K562 (cell line): ENCODE data around the gene ZNF804A. TPM values are rescaled to one million over a fixed set of nuclear protein-coding genes. Genes with fewer than 3 reads are reported as not detected.

Source experiments
- ATAC-seq: fragments of 200-7000 bp; cut with Tn5 transposase; 3 replicates; pipeline ENCODE4 v1.9.1; 2020; ENCODE audit warnings: moderate library complexity
- BruUV-seq: library from RNA; stranded (reverse); fragments of 400-500 nt; replicated peaks from 2 replicates; lab custom pipeline; 2021; lab: Mats Ljungman, UMichigan
- CTCF ChIA-PET: fragments of 300-600 bp; formaldehyde crosslinking; extraction: SDS; loops from one replicate; lab custom pipeline; 2021; ENCODE audit warnings: low intra/inter-chr PET ratio; lab: Yijun Ruan, JAX
- POLR2A ChIA-PET: fragments of 300-600, 350-650 bp; sonication (Branson Sonifier 250); formaldehyde crosslinking; extraction: SDS; loops from one replicate; lab custom pipeline; 2021; ENCODE audit warnings: antibody characterized with exemption, inconsistent platforms; lab: Yijun Ruan, JAX
- DNase-seq, 4 experiments: peaks; one replicate each; pipeline versions ENCODE4 v3.0.0 to v3.0.0-alpha.2; 2011 to 2018; ENCODE audit warnings: low spot score in 3 of 4, mixed read lengths in 3 of 4; ENCODE audit errors: extremely low read depth in 1 of 4
- FAIRE-seq: peaks from 2 replicates; lab custom pipeline; 2011; peaks lifted over from hg19 to GRCh38; lab: Jason Lieb, UNC
- H2AFZ ChIP-seq: 2 replicates; pipeline ENCODE4 v1.6.0; 2011; ENCODE audit warnings: low read depth, low read length, control low read depth, inconsistent platforms
- H3K27ac ChIP-seq: fragments of 200-600 bp; 3 replicates; pipeline ENCODE4 v1.8.0; 2011; ENCODE audit warnings: low read depth, mild to moderate bottlenecking, control low read depth, inconsistent platforms, low read length, moderate library complexity, mixed read lengths; ENCODE audit errors: extremely low read depth
- H3K27me3 ChIP-seq, 2 experiments: fragments of 300-600 bp in 1 of 2; 2 replicates in 1 of 2; 3 replicates in 1 of 2; pipeline versions ENCODE4 v1.6.0 to v1.8.0; 2011; ENCODE audit warnings: inconsistent platforms in 2 of 2, low read length in 2 of 2, mild to moderate bottlenecking in 1 of 2, mixed read lengths in 1 of 2, moderate library complexity in 1 of 2; ENCODE audit not compliant: control insufficient read depth in 2 of 2, insufficient read depth in 2 of 2
- H3K36me3 ChIP-seq: fragments of 300-600 bp; 3 replicates; pipeline ENCODE4 v1.8.0; 2011; ENCODE audit warnings: mild to moderate bottlenecking, low read length, inconsistent platforms; ENCODE audit not compliant: control insufficient read depth, insufficient read depth
- H3K4me1 ChIP-seq, 2 experiments: fragments of 200-600 bp in 1 of 2; replicated peaks in 1 of 2; 2 replicates in 1 of 2; 3 replicates in 1 of 2; pipeline versions ENCODE4 v1.5.1 to v1.8.0; 2011; ENCODE audit warnings: inconsistent platforms in 2 of 2, low read length in 2 of 2, mild to moderate bottlenecking in 1 of 2, mixed read lengths in 1 of 2, moderate library complexity in 1 of 2; ENCODE audit not compliant: control insufficient read depth in 2 of 2, insufficient read depth in 2 of 2
- H3K4me2 ChIP-seq: 2 replicates; pipeline ENCODE4 v1.6.1; 2011; ENCODE audit warnings: low read length, control low read depth, inconsistent platforms, mixed read lengths; ENCODE audit not compliant: insufficient read depth
- H3K4me3 ChIP-seq: fragments of 200-600 bp; sonication (generic), shearing (Covaris generic); 2 replicates; pipeline ENCODE4 v1.5.1; 2016; ENCODE audit warnings: control low read depth, inconsistent platforms
- H3K79me2 ChIP-seq: fragments of 200-600 bp; 3 replicates; pipeline ENCODE4 v1.8.0; 2011; ENCODE audit warnings: low read length, inconsistent platforms; ENCODE audit not compliant: control insufficient read depth, insufficient read depth
- H3K9ac ChIP-seq, 2 experiments: 2 replicates each; pipeline versions ENCODE4 v1.6.0 to v1.6.1; 2011; ENCODE audit warnings: low read depth in 2 of 2, low read length in 2 of 2, control low read depth in 1 of 2, inconsistent platforms in 1 of 2, mild to moderate bottlenecking in 1 of 2, mixed read lengths in 1 of 2; ENCODE audit not compliant: insufficient read depth in 1 of 2
- H3K9me1 ChIP-seq: one replicate; pipeline ENCODE4 v1.6.0; 2011; ENCODE audit warnings: inconsistent platforms, mild to moderate bottlenecking, low read length, moderate library complexity; ENCODE audit not compliant: control insufficient read depth, insufficient read depth
- H3K9me3 ChIP-seq: replicated peaks from 2 replicates; pipeline ENCODE4 v1.5.1; 2011; ENCODE audit warnings: low read depth, low read length, inconsistent platforms; ENCODE audit not compliant: control insufficient read depth, insufficient read depth
- H4K20me1 ChIP-seq: replicated peaks from 2 replicates; pipeline ENCODE4 v1.6.1; 2011; ENCODE audit warnings: low read length, inconsistent platforms, mixed read lengths; ENCODE audit not compliant: control insufficient read depth, insufficient read depth
- BCOR ChIP-seq: fragments of 450-650 bp; IDR thresholded peaks from 2 replicates; pipeline ENCODE4 v1.6.1; 2016
- CTBP1 ChIP-seq: fragments of 450-650 bp; IDR thresholded peaks from 2 replicates; pipeline ENCODE4 v1.6.1; 2016; ENCODE audit warnings: borderline replicate concordance
- GTF2E2 ChIP-seq: fragments of 200-800 bp; sonication (Bioruptor generic); IDR thresholded peaks from 2 replicates; pipeline ENCODE4 v1.6.1; 2016; ENCODE audit warnings: missing genetic modification characterization, missing compliant biosample characterization
- LARP7 ChIP-seq: fragments of 450-650 bp; IDR thresholded peaks from 2 replicates; pipeline ENCODE4 v1.6.1; 2016
- MCM2 ChIP-seq: fragments of 450-650 bp; IDR thresholded peaks from 2 replicates; pipeline ENCODE4 v1.6.1; 2017; ENCODE audit warnings: low read depth, mild to moderate bottlenecking
- MCM5 ChIP-seq: fragments of 450-650 bp; IDR thresholded peaks from 2 replicates; pipeline ENCODE4 v1.6.1; 2016; ENCODE audit warnings: low read depth
- NFIC ChIP-seq: fragments of 450-650 bp; IDR thresholded peaks from 2 replicates; pipeline ENCODE4 v1.6.1; 2017; ENCODE audit warnings: mild to moderate bottlenecking, inconsistent platforms
- PHB ChIP-seq: fragments of 250-450 bp; sonication (Bioruptor Pico); IDR thresholded peaks from 2 replicates; pipeline ENCODE4 v1.5.0; 2021
- SAP30 ChIP-seq: fragments of 200-600 bp; sonication (generic); IDR thresholded peaks from 2 replicates; pipeline ENCODE4 v1.6.1; 2012; ENCODE audit warnings: borderline replicate concordance, low read depth, mild to moderate bottlenecking, moderate library complexity, low read length, control low read depth, inconsistent platforms; ENCODE audit not compliant: insufficient read depth, poor library complexity, severe bottlenecking
- SMC3 ChIP-seq: conservative IDR thresholded peaks from 2 replicates; pipeline ENCODE4 v1.6.1; 2011; ENCODE audit warnings: low read depth, low read length, improper control_type of control experiment; ENCODE audit not compliant: insufficient read depth
- TCF7 ChIP-seq: sonication (generic); IDR thresholded peaks from 2 replicates; pipeline ENCODE4 v1.6.1; 2016; ENCODE audit warnings: antibody characterized with exemption, borderline replicate concordance
- UBTF ChIP-seq, 2 experiments: IDR thresholded peaks; 2 replicates each; pipeline ENCODE4 v1.6.1; 2012; ENCODE audit warnings: improper control_type of control experiment in 2 of 2, low read depth in 2 of 2, low read length in 2 of 2, borderline replicate concordance in 1 of 2
- ZBTB26 ChIP-seq: fragments of 450-650 bp; formaldehyde crosslinking; IDR thresholded peaks from 2 replicates; pipeline ENCODE4 v1.4.0; 2022; ENCODE audit warnings: missing genetic modification characterization
- ZNF174 ChIP-seq: fragments of 250-450 bp; sonication (Bioruptor Pico); IDR thresholded peaks from 2 replicates; pipeline ENCODE4 v1.4.0; 2020; ENCODE audit warnings: mild to moderate bottlenecking
- WGBS: fragments of 100-300 bp; shearing (Covaris generic); methylation state at CpG from one replicate; pipeline ENCODE4 v1.1.6; 2016; ENCODE audit warnings: low coverage, mixed read lengths; ENCODE audit not compliant: insufficient coverage; ENCODE audit errors: missing lambda C conversion rate; 5-methylcytosine and 5-hydroxymethylcytosine counted together
- in situ Hi-C: fragments of 300-500 bp; cut with MboI; formaldehyde crosslinking; loops from 4 replicates; pipeline ENCODE4 v1.15.0; 2018; ENCODE audit warnings: inconsistent platforms, mixed read lengths
- intact Hi-C: fragments of 100-400 bp; cut with micrococcal nuclease; formaldehyde crosslinking; loops from 2 replicates; pipeline ENCODE4 v1.14.2; 2022
- polyA plus RNA-seq, 8 experiments: library from polyadenylated mRNA; depleted of rRNA in 4 of 8; stranded (reverse) in 5 of 8; unstranded in 3 of 8; fragments of >200 nt; fragmentation: Nextera tagmentation in 2 of 8; fragmentation: Illumina TruSeq in 1 of 8; extraction: Ambion mirVana in 2 of 8; extraction: Trizol in 1 of 8; gene quantifications; 2 replicates each; pipeline versions ENCODE4 v1.2.1 to v1.2.3, GENCODE V29; 2011 to 2014; ENCODE audit warnings: inconsistent platforms in 1 of 8, missing spikeins in 1 of 8
- total RNA-seq, 7 experiments: library from RNA; depleted of rRNA in 6 of 7; stranded (reverse); fragments of >200 nt in 6 of 7; fragmentation: Illumina TruSeq in 2 of 7; extraction: Trizol in 2 of 7; gene quantifications; 2 replicates each; pipeline versions ENCODE4 v1.2.1 to v1.2.3, GENCODE V29; 2011 to 2021; ENCODE audit warnings: low replicate concordance in 1 of 7
- TF ChIP-seq, protein P1 (sequence below): fragments of 450-650 bp; formaldehyde crosslinking; IDR thresholded peaks from 2 replicates; pipeline ENCODE4 v1.4.0; 2020; ENCODE audit warnings: mild to moderate bottlenecking, mixed read lengths

The ZNF804A gene
- total and polyA plus RNA-seq, 9 of the 15 experiments (the other 6 are each of a cell fraction or from before 2014, with no cell fraction given), result 0.01 to 1.2 (median 0.73) TPM

DNA sequence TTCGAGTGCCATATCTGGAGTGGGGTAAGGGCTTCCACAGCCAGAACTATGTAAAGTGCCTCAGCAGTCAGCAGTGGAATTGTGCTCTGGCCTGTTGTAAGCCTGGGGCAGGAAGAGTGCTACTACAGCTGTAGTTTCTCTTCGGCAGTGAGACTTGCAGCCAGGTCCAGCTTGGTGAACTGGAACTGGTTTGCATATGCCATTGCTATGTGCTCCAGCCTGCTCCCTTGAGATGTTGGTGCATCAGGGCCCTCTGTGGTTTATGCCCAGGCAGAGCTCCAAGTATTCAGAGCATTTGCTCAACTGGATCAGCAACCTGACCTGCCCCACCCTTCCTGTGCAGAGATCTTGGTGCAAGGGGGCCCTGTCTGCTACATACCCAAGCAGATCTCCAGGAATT, 47.8 kb downstream of the ZNF804A start (continued):
- TF ChIP-seq TCF7 (no peak), MCM5 (no peak)
- TF ChIP-seq, protein P1, sequence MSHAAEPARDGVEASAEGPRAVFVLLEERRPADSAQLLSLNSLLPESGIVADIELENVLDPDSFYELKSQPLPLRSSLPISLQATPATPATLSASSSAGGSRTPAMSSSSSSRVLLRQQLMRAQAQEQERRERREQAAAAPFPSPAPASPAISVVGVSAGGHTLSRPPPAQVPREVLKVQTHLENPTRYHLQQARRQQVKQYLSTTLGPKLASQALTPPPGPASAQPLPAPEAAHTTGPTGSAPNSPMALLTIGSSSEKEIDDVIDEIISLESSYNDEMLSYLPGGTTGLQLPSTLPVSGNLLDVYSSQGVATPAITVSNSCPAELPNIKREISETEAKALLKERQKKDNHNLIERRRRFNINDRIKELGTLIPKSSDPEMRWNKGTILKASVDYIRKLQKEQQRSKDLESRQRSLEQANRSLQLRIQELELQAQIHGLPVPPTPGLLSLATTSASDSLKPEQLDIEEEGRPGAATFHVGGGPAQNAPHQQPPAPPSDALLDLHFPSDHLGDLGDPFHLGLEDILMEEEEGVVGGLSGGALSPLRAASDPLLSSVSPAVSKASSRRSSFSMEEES (CRISPR knock-in tag), result no peak

DNA sequence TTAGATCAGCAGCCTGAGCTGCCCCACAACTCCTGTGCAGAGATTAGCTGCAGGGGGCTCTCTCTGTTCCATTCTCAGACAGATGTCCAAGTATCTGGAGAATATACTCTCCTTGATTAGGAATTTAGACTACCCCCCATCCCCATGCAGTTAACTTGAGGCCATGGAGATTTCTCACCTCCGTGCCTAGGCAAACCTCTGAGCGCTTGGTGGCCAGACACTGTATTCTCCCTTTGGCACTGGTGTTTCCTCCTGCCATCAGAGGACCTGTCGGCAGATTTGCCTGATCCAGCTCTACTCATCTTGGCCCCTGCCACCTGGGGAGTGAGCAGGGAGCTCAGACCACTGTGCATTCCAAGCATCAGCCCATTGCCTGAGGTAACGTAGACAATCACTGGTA, 48.3 kb downstream of the ZNF804A start:
- H4K20me1 ChIP-seq, result no peaks in the 10 kb centered on the region
- H3K9me1 ChIP-seq, result no peaks in the 10 kb centered on the region
- H3K27me3 ChIP-seq, result no peaks in the 10 kb centered on the region
- no peak overlapping the region for H3K9ac ChIP-seq
- no peaks in the 10 kb centered on the region for H3K9me3 ChIP-seq
- 6% methylated on average over 4 of the region's 4 CpGs for WGBS
- DNase-seq (no peak), ATAC-seq (no peak), FAIRE-seq (no peak)
- in situ Hi-C loops, result no loop called here
- no peaks in the 10 kb centered on the region for H3K36me3 ChIP-seq
- H3K4me2 ChIP-seq, result no peak overlapping the region
- no peaks in the 10 kb centered on the region for H3K79me2 ChIP-seq
- no peak for TF ChIP-seq SAP30
- TF ChIP-seq UBTF (IDR thresholded peaks at IDR 0.05; ENCODE audit: borderline replicate concordance in 1 of 2, low read depth in 2 of 2, low read length in 2 of 2), result no peak
- no peak for TF ChIP-seq PHB (CRISPR knock-in tag)
- TF ChIP-seq ZBTB26 (CRISPR knock-in tag), result no peak
- no peak for TF ChIP-seq LARP7
- no peak for TF ChIP-seq MCM2
- TF ChIP-seq SMC3, result no peak
- no peak for TF ChIP-seq GTF2E2 (tag)
- TF ChIP-seq CTBP1, result no peak
- TF ChIP-seq NFIC, result no peak
- TF ChIP-seq BCOR, result no peak
- TF ChIP-seq ZNF174 (CRISPR knock-in tag), result no peak
- no peak overlapping the region for H3K27ac ChIP-seq
- intact Hi-C loops, result no loop called here
- no peak overlapping the region for H3K4me3 ChIP-seq
- no peaks in the 10 kb centered on the region for H3K4me1 ChIP-seq
- ChIA-PET POLR2A (no interaction called here), CTCF (no interaction called here)
- no peak overlapping the region for H2AFZ ChIP-seq
- no TSS peak for BruUV-seq
